CD4-positive, alpha-beta T cell treated with Interferon gamma for 1 hour (primary cell): Measurements from ENCODE around the gene PLEKHG4B.
"Not testable (repeated sequence)": the region's sequence is repeated elsewhere in the genome, so short reads cannot be mapped to it uniquely, and the experiment has no call there.

Experiments used
- DNase-seq: peaks from one replicate; pipeline ENCODE4 v3.0.0-alpha.2; 2020

Gene PLEKHG4B

GRCh38 chr5:159448-160172 lies 67.6 kb downstream of the PLEKHG4B start:
- no peak for DNase-seq

GRCh38 chr5:160173-160510 lies 68.2 kb downstream of the PLEKHG4B start:
- DNase-seq = no peak

- no peak for DNase-seq
Observed at GRCh38 chr5:160921-161802, 69.2 kb downstream of the PLEKHG4B start.

GRCh38 chr5:161803-162110 lies 69.8 kb downstream of the PLEKHG4B start:
- no peak for DNase-seq

DNA sequence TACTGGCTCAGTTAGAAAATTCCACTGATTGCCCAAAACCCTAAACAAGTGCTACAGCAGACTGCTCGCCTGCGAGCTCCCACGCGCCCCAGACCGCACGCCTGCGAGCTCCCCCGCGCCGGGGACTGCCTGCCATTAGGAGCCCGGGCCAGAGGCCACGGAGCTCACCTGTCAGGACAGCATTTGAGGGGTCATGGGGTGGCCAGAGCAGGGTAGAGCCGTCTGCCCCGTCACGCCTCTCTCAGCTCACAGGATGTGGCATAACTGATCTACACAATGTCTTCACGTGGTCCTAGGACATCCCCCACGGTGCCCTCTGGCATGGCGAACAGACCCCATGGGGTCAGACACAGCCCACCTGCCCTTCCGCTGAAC lies 70.2 kb downstream of the PLEKHG4B start:
- no peak for DNase-seq

DNA sequence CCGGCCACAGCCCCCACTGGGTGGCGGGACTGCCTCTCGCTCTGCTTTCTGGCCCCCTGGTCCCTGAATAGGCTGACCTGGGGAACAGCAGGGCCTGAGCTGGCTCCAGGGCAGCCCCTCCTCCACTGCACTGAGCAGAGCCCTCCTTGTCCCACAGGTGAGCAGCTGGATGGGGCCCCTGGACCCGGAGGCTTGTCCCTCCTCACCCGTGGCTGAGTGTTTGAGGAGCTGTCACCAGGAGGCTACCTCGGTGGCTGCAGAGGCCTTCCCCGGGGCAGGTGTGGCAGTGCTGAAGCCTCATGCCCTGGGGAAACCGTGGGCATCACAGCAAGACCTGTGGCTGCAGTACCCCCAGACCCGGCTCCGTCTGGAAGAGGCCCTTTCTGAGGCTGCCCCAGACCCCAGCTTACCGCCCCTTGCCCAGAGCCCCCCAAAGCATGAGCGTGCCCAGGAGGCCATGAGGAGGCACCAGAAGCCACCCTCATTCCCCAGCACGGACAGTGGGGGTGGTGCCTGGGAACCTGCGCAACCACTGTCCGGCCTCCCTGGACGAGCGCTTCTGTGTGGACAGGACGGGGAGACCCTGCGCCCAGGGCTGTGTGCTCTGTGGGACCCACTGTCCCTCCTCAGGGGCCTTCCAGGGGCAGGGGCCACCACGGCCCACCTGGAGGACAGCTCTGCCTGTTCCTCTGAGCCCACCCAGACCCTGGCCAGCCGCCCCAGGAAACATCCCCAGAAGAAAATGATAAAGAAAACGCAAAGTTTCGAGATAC lies 70.8 kb downstream of the PLEKHG4B start:
- DNase-seq = no peak

GRCh38 chr5:163338-163620 lies 71.3 kb downstream of the PLEKHG4B start:
- DNase-seq = no peak

DNA sequence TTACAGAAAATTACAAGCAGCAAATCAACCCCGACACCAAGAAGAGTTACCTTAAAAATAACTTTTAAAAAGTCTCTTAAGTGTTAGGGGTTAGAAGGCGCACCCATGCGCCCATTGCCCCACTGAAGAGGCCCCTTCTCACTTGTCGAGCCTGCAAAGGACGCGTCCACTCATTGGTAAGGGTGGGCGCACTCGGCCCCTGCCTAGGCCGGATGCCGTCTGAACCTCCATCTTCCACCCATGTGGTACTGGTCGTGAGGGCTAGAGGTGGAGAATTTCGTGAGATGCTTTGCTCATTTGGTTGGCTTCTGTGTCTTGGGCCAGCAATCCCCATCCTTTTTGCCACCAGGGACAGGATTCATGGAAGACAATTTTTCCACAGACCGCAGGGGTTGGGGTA lies 71.9 kb downstream of the PLEKHG4B start:
- no peak for DNase-seq

- DNase-seq = no peak
Observed at GRCh38 chr5:164244-164643, 72.3 kb downstream of the PLEKHG4B start.

DNA sequence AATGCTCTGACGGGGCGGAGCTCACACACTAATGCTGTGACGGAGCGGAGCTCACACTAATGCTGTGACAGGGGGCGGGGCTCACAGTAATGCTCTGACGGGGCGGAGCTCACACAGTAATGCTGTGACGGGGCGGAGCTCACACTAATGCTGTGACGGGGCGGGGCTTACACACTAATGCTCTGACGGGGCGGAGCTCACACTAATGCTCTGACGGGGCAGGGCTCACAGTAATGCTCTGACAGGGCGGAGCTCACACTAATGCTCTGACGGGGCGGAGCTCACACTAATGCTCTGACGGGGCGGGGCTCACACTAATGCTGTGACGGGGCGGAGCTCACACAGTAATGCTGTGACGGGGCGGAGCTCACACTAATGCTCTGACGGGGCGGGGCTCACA lies 72.8 kb downstream of the PLEKHG4B start:
- DNase-seq = not testable (repeated sequence)

DNA sequence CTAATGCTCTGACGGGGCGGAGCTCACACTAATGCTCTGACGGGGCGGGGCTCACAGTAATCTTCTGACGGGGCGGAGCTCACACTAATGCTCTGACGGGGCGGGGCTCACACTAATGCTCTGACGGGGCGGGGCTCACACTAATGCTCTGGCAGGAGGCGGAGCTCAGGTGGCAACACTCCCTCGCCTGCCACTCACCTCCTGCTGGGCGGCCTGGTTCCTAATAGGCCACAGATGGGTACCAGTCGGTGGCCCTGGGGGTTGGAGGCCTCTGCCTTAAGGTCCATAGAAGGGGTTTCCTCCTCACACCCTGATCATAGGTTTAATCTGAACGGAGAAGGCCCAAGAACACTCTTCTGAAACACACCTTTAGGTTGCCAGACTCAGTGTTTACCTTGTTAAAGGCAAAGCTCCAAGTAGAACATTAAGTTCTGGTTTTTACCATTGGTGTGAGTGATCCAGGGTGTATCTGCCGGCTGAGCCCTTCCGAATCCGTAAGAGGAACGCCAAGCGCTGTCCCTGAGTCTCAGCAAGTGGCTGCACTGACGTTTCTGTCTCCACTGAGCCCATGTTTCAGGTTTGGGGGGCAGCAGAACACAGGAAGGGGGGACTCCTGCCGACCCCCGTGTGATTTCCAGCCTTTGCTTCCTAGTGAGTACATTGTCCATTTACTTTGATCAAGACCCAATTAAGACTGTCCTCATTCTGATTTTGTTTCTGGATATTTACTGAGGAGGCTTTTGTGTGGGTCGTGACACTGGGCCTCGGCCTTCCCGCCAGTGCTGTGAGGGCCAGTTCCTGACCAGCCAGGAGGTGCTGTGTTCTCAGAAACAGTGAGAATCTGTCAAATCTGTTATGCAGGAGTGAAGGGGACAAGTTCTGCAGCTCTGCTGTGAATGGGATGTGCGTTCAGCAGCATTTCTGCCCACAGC lies 74.7 kb downstream of the PLEKHG4B start:
- no peak for DNase-seq

DNA sequence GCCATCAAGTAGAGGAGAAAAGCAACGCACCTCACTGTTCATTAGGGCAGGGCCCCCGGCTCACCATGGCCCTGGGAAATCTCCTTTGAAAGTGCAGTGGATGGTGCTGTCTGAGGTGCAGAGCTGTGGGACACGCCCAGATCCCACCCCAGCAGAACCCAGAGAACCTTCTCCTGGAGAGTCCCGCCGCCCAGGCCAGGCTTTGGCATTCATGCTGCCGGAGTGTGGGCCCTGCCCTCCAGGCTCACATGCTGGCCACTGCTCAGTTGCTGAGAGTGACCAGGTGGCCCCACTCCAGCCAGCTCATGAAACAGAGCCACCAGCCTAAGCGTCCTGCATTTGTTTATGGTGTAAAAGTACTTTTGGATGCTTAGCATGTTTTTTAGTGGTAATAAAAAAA lies 75.5 kb downstream of the PLEKHG4B start:
- no peak for DNase-seq

GRCh38 chr5:167982-168660 lies 76.2 kb downstream of the PLEKHG4B start:
- DNase-seq = no peak

GRCh38 chr5:169071-169727 lies 77.2 kb downstream of the PLEKHG4B start:
- DNase-seq = no peak

GRCh38 chr5:169728-170094 lies 77.7 kb downstream of the PLEKHG4B start:
- DNase-seq = no peak

GRCh38 chr5:170971-171800 lies 79.2 kb downstream of the PLEKHG4B start:
- DNase-seq = no peak

GRCh38 chr5:171801-172331 lies 79.9 kb downstream of the PLEKHG4B start:
- DNase-seq = no peak

- no peak for DNase-seq
Observed at GRCh38 chr5:172421-172820, 80.5 kb downstream of the PLEKHG4B start.

DNA sequence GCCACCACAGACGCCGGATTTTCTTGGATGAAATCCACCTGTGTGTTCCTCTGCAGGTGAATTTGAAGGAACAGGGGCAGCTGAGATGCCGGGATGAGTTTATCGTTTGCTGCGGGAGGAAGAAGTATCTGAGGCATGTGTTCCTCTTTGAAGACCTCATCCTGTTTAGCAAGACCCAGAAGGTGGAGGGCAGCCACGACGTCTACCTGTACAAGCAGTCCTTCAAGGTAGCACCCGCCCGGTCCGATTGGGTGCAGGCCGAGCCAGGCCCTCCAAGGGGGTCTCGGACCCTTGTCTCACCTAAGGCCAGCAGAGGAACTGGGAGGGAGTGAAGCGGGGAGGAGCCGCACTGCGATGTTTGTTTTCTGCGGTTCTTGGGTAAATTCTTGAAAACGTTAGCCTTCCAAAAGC lies 80.9 kb downstream of the PLEKHG4B start:
- no peak for DNase-seq
